ENCODE results near the gene ELF3. TPM values are rescaled to one million over a fixed set of nuclear protein-coding genes. Genes with fewer than 3 reads are reported as not detected.

The ELF3 gene
- total and polyA plus RNA-seq, 2 experiments from 2014 or later, result 12.3 to 19.5 TPM

DNA sequence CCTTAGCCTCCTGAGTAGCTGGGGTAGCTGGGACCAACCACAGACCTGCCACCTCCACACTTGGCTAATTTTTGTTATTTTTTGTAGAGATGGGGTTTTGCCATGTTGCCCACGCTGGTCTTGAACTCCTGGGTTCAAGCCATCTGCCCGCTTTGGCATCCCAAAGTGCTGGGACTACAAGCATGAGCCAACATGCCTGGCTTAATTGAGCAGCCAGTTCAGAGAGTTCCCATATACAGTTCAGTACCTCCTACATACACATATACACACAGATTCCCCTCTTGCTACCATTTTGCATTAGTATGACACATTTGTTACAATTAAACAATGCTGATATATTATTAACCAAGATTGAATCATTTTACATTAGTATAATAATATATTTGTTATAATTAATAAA lies 25.0 kb upstream of the ELF3 start:
- H3K27me3 Mint-ChIP-seq (ENCODE audit: insufficient read depth, low read depth, poor library complexity), result peaks cover 6% of the 10 kb centered on the region
- ATAC-seq, result no peak
- Histone ChIP-seq H3F3A (replicated peaks; ENCODE audit: low read depth) (0 out of 2 replicates have a peak, but pooled peaks cover 3% of the 10 kb centered on the region), H3K79me2 (replicated peaks; ENCODE audit: insufficient read depth) (peaks cover 45% of the 10 kb centered on the region), H3K4me3 (no peak overlapping the region), H3K9me2 (ENCODE audit: insufficient read depth) (no peaks in the 10 kb centered on the region), H3K27ac (ENCODE audit: low read depth) (no peak overlapping the region), H3K27me3 (ENCODE audit: insufficient read depth) (0 out of 2 replicates have a peak, but pooled peaks cover 10% of the 10 kb centered on the region), H3K36me3 (ENCODE audit: insufficient read depth) (peaks cover 8% of the 10 kb centered on the region; the same call in 1 of the 2 replicates), H3K4me2 (no peak overlapping the region), H2AFZ (no peak overlapping the region), H4K20me1 (replicated peaks; ENCODE audit: insufficient read depth) (peaks cover 10% of the 10 kb centered on the region; the same call in 1 of the 2 replicates), H3K4me1 (ENCODE audit: insufficient read depth) (peaks cover 6% of the 10 kb centered on the region)
- no peak for DNase-seq (ENCODE audit: low spot score)
- H3K4me1 Mint-ChIP-seq, result peaks cover 16% of the 10 kb centered on the region; the same call in 2 of the 3 replicates
- H3K36me3 Mint-ChIP-seq (ENCODE audit: low read depth), result peaks cover 22% of the 10 kb centered on the region
- H3K27ac Mint-ChIP-seq, result no peak overlapping the region
- TF ChIP-seq, protein P1, sequence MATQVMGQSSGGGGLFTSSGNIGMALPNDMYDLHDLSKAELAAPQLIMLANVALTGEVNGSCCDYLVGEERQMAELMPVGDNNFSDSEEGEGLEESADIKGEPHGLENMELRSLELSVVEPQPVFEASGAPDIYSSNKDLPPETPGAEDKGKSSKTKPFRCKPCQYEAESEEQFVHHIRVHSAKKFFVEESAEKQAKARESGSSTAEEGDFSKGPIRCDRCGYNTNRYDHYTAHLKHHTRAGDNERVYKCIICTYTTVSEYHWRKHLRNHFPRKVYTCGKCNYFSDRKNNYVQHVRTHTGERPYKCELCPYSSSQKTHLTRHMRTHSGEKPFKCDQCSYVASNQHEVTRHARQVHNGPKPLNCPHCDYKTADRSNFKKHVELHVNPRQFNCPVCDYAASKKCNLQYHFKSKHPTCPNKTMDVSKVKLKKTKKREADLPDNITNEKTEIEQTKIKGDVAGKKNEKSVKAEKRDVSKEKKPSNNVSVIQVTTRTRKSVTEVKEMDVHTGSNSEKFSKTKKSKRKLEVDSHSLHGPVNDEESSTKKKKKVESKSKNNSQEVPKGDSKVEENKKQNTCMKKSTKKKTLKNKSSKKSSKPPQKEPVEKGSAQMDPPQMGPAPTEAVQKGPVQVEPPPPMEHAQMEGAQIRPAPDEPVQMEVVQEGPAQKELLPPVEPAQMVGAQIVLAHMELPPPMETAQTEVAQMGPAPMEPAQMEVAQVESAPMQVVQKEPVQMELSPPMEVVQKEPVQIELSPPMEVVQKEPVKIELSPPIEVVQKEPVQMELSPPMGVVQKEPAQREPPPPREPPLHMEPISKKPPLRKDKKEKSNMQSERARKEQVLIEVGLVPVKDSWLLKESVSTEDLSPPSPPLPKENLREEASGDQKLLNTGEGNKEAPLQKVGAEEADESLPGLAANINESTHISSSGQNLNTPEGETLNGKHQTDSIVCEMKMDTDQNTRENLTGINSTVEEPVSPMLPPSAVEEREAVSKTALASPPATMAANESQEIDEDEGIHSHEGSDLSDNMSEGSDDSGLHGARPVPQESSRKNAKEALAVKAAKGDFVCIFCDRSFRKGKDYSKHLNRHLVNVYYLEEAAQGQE (IDR thresholded peaks at IDR 0.05; ENCODE audit: unreplicated experiment), result no peak
- TF ChIP-seq EZH2phosphoT487 (IDR thresholded peaks at IDR 0.05; ENCODE audit: unreplicated experiment), result no peak
- TF ChIP-seq JUNB (IDR thresholded peaks at IDR 0.05; ENCODE audit: unreplicated experiment), result no peak
- no peak for TF ChIP-seq POLR2AphosphoS5 (IDR thresholded peaks at IDR 0.05; ENCODE audit: low read depth)
- TF ChIP-seq STAT1 (IDR thresholded peaks at IDR 0.05; ENCODE audit: unreplicated experiment), result no peak
- TF ChIP-seq NANOG (IDR thresholded peaks at IDR 0.05; ENCODE audit: borderline replicate concordance), result no peak
- TF ChIP-seq, protein P2, sequence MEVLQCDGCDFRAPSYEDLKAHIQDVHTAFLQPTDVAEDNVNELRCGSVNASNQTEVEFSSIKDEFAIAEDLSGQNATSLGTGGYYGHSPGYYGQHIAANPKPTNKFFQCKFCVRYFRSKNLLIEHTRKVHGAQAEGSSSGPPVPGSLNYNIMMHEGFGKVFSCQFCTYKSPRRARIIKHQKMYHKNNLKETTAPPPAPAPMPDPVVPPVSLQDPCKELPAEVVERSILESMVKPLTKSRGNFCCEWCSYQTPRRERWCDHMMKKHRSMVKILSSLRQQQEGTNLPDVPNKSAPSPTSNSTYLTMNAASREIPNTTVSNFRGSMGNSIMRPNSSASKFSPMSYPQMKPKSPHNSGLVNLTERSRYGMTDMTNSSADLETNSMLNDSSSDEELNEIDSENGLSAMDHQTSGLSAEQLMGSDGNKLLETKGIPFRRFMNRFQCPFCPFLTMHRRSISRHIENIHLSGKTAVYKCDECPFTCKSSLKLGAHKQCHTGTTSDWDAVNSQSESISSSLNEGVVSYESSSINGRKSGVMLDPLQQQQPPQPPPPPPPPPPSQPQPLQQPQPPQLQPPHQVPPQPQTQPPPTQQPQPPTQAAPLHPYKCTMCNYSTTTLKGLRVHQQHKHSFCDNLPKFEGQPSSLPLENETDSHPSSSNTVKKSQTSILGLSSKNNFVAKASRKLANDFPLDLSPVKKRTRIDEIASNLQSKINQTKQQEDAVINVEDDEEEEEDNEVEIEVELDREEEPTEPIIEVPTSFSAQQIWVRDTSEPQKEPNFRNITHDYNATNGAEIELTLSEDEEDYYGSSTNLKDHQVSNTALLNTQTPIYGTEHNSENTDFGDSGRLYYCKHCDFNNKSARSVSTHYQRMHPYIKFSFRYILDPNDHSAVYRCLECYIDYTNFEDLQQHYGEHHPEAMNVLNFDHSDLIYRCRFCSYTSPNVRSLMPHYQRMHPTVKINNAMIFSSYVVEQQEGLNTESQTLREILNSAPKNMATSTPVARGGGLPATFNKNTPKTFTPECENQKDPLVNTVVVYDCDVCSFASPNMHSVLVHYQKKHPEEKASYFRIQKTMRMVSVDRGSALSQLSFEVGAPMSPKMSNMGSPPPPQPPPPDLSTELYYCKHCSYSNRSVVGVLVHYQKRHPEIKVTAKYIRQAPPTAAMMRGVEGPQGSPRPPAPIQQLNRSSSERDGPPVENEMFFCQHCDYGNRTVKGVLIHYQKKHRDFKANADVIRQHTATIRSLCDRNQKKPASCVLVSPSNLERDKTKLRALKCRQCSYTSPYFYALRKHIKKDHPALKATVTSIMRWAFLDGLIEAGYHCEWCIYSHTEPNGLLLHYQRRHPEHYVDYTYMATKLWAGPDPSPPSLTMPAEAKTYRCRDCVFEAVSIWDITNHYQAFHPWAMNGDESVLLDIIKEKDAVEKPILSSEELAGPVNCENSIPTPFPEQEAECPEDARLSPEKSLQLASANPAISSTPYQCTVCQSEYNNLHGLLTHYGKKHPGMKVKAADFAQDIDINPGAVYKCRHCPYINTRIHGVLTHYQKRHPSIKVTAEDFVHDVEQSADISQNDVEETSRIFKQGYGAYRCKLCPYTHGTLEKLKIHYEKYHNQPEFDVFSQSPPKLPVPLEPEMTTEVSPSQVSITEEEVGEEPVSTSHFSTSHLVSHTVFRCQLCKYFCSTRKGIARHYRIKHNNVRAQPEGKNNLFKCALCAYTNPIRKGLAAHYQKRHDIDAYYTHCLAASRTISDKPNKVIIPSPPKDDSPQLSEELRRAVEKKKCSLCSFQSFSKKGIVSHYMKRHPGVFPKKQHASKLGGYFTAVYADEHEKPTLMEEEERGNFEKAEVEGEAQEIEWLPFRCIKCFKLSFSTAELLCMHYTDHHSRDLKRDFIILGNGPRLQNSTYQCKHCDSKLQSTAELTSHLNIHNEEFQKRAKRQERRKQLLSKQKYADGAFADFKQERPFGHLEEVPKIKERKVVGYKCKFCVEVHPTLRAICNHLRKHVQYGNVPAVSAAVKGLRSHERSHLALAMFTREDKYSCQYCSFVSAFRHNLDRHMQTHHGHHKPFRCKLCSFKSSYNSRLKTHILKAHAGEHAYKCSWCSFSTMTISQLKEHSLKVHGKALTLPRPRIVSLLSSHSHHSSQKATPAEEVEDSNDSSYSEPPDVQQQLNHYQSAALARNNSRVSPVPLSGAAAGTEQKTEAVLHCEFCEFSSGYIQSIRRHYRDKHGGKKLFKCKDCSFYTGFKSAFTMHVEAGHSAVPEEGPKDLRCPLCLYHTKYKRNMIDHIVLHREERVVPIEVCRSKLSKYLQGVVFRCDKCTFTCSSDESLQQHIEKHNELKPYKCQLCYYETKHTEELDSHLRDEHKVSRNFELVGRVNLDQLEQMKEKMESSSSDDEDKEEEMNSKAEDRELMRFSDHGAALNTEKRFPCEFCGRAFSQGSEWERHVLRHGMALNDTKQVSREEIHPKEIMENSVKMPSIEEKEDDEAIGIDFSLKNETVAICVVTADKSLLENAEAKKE (CRISPR knock-in tag; IDR thresholded peaks at IDR 0.05), result no peak
- no peak for TF ChIP-seq ZNF331 (CRISPR knock-in tag; IDR thresholded peaks at IDR 0.05; ENCODE audit: low read depth)
- TF ChIP-seq, protein P3, sequence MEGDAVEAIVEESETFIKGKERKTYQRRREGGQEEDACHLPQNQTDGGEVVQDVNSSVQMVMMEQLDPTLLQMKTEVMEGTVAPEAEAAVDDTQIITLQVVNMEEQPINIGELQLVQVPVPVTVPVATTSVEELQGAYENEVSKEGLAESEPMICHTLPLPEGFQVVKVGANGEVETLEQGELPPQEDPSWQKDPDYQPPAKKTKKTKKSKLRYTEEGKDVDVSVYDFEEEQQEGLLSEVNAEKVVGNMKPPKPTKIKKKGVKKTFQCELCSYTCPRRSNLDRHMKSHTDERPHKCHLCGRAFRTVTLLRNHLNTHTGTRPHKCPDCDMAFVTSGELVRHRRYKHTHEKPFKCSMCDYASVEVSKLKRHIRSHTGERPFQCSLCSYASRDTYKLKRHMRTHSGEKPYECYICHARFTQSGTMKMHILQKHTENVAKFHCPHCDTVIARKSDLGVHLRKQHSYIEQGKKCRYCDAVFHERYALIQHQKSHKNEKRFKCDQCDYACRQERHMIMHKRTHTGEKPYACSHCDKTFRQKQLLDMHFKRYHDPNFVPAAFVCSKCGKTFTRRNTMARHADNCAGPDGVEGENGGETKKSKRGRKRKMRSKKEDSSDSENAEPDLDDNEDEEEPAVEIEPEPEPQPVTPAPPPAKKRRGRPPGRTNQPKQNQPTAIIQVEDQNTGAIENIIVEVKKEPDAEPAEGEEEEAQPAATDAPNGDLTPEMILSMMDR (conservative IDR thresholded peaks at IDR 0.05; ENCODE audit: low read depth in 2 of 2), result no peak
- no peak for TF ChIP-seq EZH2 (IDR thresholded peaks at IDR 0.05; ENCODE audit: low read depth, unreplicated experiment)
- H3K4me3 Mint-ChIP-seq, result no peak overlapping the region
- H3K9me3 Mint-ChIP-seq, result no peaks in the 10 kb centered on the region

Measured in GM23338 (cell line).